ENCODE data around the gene DIDO1. TPM values are rescaled to one million over a fixed set of nuclear protein-coding genes. Genes with fewer than 3 reads are reported as not detected.

DIDO1 gene
- total and polyA plus RNA-seq, 2 of the 13 experiments (the other 11 are each of a cell fraction or from before 2014, with no cell fraction given), result 75.0 to 75.1 TPM

DNA sequence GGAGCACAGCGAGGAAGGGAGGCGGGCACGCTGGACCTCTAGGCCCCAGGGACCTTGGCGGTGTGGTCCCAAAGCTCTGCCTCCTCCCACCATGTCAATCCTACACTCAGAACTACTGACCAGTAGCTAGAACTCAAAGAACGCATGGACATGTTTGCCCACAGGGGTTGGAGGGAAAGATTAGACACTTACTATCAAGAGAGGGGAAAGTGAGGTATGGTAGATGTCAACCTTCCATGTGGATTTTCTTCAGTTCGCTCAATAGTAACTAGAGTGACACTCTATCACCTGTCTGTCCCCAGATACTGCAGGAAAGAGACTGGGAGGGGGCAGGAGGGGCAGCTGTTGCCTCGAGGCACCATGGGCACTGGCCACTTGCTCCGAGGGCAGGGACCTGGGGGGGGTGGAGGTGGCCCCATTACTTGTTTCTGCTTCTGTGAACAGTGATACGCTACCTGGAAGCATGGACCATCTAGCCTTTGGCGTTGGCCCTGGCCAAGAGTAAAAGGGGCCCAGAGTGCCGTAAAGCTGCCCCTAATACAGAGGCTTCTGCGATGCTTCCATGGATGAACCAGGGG lies 912 bp upstream of the DIDO1 start (continued):
- TF ChIP-seq MEIS2 (CRISPR knock-in tag; IDR thresholded peaks at IDR 0.05) (no peak), MATR3 (CRISPR knock-in tag; IDR thresholded peaks at IDR 0.05) (no peak), MXD4 (CRISPR knock-in tag; IDR thresholded peaks at IDR 0.05) (no peak), ZNF20 (CRISPR knock-in tag; IDR thresholded peaks at IDR 0.05) (no peak), MLLT10 (CRISPR knock-in tag; IDR thresholded peaks at IDR 0.05) (no peak), BHLHE40 (IDR thresholded peaks at IDR 0.05; ENCODE audit: low read length) (0 out of 2 replicates have a peak, but pooled peaks have one; percentile 4), FOXA1 (IDR thresholded peaks at IDR 0.05) (no peak), FOXA1 (CRISPR knock-in tag; IDR thresholded peaks at IDR 0.05) (no peak), SMARCC2 (IDR thresholded peaks at IDR 0.05) (no peak), ETV5 (CRISPR knock-in tag; IDR thresholded peaks at IDR 0.05; ENCODE audit: borderline replicate concordance) (no peak)
- TF ChIP-seq, protein P1, sequence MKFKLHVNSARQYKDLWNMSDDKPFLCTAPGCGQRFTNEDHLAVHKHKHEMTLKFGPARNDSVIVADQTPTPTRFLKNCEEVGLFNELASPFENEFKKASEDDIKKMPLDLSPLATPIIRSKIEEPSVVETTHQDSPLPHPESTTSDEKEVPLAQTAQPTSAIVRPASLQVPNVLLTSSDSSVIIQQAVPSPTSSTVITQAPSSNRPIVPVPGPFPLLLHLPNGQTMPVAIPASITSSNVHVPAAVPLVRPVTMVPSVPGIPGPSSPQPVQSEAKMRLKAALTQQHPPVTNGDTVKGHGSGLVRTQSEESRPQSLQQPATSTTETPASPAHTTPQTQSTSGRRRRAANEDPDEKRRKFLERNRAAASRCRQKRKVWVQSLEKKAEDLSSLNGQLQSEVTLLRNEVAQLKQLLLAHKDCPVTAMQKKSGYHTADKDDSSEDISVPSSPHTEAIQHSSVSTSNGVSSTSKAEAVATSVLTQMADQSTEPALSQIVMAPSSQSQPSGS (CRISPR knock-in tag; IDR thresholded peaks at IDR 0.05), result no peak
- TF ChIP-seq, protein P2, sequence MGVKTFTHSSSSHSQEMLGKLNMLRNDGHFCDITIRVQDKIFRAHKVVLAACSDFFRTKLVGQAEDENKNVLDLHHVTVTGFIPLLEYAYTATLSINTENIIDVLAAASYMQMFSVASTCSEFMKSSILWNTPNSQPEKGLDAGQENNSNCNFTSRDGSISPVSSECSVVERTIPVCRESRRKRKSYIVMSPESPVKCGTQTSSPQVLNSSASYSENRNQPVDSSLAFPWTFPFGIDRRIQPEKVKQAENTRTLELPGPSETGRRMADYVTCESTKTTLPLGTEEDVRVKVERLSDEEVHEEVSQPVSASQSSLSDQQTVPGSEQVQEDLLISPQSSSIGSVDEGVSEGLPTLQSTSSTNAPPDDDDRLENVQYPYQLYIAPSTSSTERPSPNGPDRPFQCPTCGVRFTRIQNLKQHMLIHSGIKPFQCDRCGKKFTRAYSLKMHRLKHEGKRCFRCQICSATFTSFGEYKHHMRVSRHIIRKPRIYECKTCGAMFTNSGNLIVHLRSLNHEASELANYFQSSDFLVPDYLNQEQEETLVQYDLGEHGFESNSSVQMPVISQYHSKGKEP (CRISPR knock-in tag; IDR thresholded peaks at IDR 0.05), result no peak

Measured in HepG2 (cell line).